ENCODE measurements around the gene BICC1. TPM values are rescaled to one million over a fixed set of nuclear protein-coding genes. Genes with fewer than 3 reads are reported as not detected.

The BICC1 gene
- total RNA-seq, 6 experiments from 2014 or later, result 55.6 to 67.7 (median 64.8) TPM

- TF ChIP-seq CTCF (IDR thresholded peaks at IDR 0.05), result no peak
- Mint-ChIP-seq H3K4me3 (no peak overlapping the region), H3K27ac (no peak overlapping the region), H3K9me3 (no peaks in the 10 kb centered on the region), H3K27me3 (ENCODE audit: insufficient read depth) (peaks cover 2% of the 10 kb centered on the region; the same call in 1 of the 2 replicates), H3K36me3 (ENCODE audit: low read depth) (no peaks in the 10 kb centered on the region), H3K4me1 (ENCODE audit: low read depth) (peaks cover 30% of the 10 kb centered on the region)
- no peak for DNase-seq
These were observed 32.4 kb upstream of the BICC1 start for GRCh38 chr10:58480321-58480720.

DNA sequence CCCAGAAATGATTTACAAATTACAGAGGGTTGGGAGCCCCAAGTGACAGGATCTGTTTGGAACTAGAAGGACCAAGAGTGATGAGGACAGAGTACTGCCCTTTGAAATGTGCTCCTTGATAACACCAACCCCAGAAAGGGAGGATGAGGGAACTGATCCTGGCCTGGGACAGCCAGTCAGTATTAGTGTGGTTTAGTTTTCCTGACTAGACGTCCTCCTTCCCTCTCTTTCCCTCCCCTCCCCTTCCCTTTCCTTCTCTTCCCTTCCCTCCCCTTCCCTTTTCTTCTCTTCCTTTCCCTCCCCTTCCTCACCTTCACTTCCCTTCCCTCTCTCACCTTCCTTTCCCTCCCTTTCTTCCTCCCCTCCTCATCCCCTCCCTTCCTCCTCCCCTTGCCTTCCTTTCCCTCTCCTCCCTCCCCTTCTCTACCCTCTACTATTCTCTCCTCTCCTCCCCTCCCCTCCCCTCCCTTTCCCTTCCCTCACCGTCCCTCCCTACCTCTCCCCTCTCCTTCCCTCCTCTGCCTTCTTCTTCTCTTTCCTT is 31.0 kb upstream of the BICC1 start:
- peaks cover 2% of the 10 kb centered on the region; the same call in 1 of the 2 replicates for H3K27me3 Mint-ChIP-seq (ENCODE audit: insufficient read depth)
- peaks cover 20% of the 10 kb centered on the region for H3K4me1 Mint-ChIP-seq (ENCODE audit: low read depth)
- H3K27ac Mint-ChIP-seq, result no peak overlapping the region
- DNase-seq, result no peak
- H3K4me3 Mint-ChIP-seq, result no peak overlapping the region
- H3K9me3 Mint-ChIP-seq, result no peaks in the 10 kb centered on the region
- no peaks in the 10 kb centered on the region for H3K36me3 Mint-ChIP-seq (ENCODE audit: low read depth)
- TF ChIP-seq CTCF (IDR thresholded peaks at IDR 0.05), result no peak

GRCh38 chr10:58486821-58487220 is 25.9 kb upstream of the BICC1 start:
- H3K4me1 Mint-ChIP-seq (ENCODE audit: low read depth), result peaks cover 16% of the 10 kb centered on the region
- DNase-seq, result no peak
- no peak overlapping the region for H3K4me3 Mint-ChIP-seq
- no peaks in the 10 kb centered on the region for H3K9me3 Mint-ChIP-seq
- H3K27me3 Mint-ChIP-seq (ENCODE audit: insufficient read depth), result peaks cover 2% of the 10 kb centered on the region; the same call in 1 of the 2 replicates
- H3K36me3 Mint-ChIP-seq (ENCODE audit: low read depth), result no peaks in the 10 kb centered on the region
- no peak for TF ChIP-seq CTCF (IDR thresholded peaks at IDR 0.05)
- H3K27ac Mint-ChIP-seq, result no peak overlapping the region

DNA sequence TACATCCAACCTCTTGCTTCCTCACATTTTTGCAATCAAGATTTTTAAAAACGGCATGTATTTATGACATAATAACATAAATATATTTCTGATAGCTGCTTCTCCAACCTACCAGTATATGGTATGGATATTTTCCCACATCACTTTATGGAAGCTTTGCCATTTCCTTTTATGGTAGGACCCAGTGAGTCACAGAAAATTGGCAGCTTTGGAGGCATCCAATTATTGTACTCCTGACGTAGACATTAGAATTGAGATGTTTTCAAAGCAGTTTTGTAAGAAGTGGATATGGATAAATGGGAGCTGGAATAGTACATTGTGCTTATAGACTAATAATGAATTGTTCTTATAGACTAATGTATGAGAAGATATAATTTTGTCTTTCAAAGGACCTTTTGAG is 23.8 kb upstream of the BICC1 start:
- peak; percentile 41 for DNase-seq

GRCh38 chr10:58502956-58503355 is 9.7 kb upstream of the BICC1 start:
- no peak for DNase-seq
- TF ChIP-seq CTCF (IDR thresholded peaks at IDR 0.05), result no peak
- no peaks in the 10 kb centered on the region for H3K27me3 Mint-ChIP-seq (ENCODE audit: insufficient read depth)
- no peak overlapping the region for H3K4me3 Mint-ChIP-seq
- no peak overlapping the region for H3K27ac Mint-ChIP-seq
- peaks cover 16% of the 10 kb centered on the region for H3K4me1 Mint-ChIP-seq (ENCODE audit: low read depth)
- H3K36me3 Mint-ChIP-seq (ENCODE audit: low read depth), result no peaks in the 10 kb centered on the region
- no peaks in the 10 kb centered on the region for H3K9me3 Mint-ChIP-seq

More for the DNA sequence above, 23.8 kb upstream of the BICC1 start:
- no peak for TF ChIP-seq CTCF (IDR thresholded peaks at IDR 0.05)
- H3K4me1 Mint-ChIP-seq (ENCODE audit: low read depth), result peaks cover 16% of the 10 kb centered on the region
- no peaks in the 10 kb centered on the region for H3K27me3 Mint-ChIP-seq (ENCODE audit: insufficient read depth)
- no peaks in the 10 kb centered on the region for H3K36me3 Mint-ChIP-seq (ENCODE audit: low read depth)
- no peak overlapping the region for H3K4me3 Mint-ChIP-seq
- no peaks in the 10 kb centered on the region for H3K9me3 Mint-ChIP-seq
- no peak overlapping the region for H3K27ac Mint-ChIP-seq

DNA sequence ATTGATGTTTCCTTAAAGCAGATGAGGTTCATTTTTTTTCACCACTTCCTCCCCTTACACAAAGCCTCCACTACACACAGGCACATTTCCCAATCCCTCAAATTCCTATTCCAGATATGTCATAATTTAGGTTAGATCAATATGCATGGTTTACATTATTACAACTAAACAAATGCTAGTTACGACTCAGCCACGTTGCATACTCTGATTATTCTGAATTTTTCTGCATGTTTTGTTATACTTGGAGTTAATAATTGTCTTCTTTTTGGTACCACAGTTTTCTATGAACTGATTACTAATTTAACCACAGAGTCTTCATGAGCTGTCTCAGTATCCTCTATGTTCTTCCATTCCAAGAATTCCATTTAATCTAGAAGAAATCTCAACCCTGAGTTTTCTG is 4.4 kb upstream of the BICC1 start:
- peak; percentile 51 for DNase-seq
- TF ChIP-seq CTCF (IDR thresholded peaks at IDR 0.05), result no peak
- Mint-ChIP-seq H3K4me3 (no peak overlapping the region), H3K4me1 (ENCODE audit: low read depth) (peaks cover 8% of the 10 kb centered on the region), H3K27me3 (ENCODE audit: insufficient read depth) (no peaks in the 10 kb centered on the region), H3K27ac (no peak overlapping the region), H3K9me3 (no peaks in the 10 kb centered on the region), H3K36me3 (ENCODE audit: low read depth) (no peaks in the 10 kb centered on the region)
